HG02870 (cell line): ENCODE data around the gene SYCP2L.
"Not testable (repeated sequence)": the region's sequence is repeated elsewhere in the genome, so short reads cannot be mapped to it uniquely, and the experiment has no call there.

Experiments used
- ATAC-seq: cut with Tn5 transposase; IDR thresholded peaks from one replicate; pipeline ENCODE4 v1.9.1; 2021; ENCODE audit warnings: mild to moderate bottlenecking, moderate library complexity; ENCODE audit not compliant: unreplicated experiment

SYCP2L gene

DNA sequence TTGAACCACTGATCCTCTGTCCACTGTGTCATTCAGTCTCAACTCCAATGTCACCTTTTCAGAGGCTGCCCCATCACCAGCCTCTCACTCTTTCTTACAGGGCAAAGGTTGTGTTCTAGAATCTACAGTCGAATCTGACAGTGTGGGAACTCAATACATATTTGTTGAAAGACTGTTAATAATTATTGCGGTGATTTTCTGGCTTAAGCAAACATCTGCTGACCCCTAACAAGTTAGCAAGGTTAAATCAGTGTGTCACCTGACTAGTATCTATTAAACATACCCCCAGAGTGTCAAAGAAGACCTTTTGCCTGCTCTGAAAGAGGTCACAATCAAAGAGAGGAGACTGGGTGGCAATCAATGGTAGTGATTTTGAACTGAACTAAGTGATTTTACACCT is 115.3 kb downstream of the SYCP2L start:
- no peak for ATAC-seq

DNA sequence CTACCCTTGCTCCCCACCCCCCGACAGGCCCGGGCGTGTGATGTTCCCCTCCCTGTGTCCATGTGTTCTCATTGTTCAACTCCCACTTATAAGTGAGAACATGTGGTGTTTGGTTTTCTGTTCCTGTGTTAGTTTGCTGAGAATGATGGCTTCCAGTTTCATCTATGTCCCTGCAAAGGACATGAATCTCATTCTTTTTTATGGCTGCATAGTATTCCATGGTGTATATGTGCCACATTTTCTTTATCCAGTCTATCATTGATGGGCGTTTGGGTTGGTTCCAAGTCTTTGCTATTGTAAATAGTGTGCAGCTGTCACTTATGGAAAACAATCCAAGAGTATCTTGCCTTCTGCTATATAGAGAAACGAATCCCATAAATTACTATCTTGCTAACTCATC is 116.4 kb downstream of the SYCP2L start:
- ATAC-seq, result not testable (repeated sequence)

DNA sequence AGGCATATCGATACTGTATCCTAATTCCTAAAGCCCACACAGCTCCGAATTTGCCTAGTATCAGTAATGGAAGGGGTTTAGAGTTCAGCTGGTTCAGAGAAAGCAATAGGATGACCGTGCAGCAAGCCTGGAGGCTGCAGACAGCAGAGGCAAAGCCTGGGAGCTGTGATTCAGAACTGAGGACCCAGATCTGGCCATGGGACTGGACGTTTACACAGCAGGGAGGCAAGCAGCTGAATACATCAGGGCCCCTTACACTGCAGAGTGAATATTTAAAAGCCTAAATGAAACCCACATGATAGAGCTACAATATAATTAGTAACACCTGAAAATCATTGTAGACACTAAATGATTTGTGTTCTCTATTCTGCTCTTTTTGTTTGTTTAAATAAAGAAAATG is 119.2 kb downstream of the SYCP2L start:
- ATAC-seq, result no peak

DNA sequence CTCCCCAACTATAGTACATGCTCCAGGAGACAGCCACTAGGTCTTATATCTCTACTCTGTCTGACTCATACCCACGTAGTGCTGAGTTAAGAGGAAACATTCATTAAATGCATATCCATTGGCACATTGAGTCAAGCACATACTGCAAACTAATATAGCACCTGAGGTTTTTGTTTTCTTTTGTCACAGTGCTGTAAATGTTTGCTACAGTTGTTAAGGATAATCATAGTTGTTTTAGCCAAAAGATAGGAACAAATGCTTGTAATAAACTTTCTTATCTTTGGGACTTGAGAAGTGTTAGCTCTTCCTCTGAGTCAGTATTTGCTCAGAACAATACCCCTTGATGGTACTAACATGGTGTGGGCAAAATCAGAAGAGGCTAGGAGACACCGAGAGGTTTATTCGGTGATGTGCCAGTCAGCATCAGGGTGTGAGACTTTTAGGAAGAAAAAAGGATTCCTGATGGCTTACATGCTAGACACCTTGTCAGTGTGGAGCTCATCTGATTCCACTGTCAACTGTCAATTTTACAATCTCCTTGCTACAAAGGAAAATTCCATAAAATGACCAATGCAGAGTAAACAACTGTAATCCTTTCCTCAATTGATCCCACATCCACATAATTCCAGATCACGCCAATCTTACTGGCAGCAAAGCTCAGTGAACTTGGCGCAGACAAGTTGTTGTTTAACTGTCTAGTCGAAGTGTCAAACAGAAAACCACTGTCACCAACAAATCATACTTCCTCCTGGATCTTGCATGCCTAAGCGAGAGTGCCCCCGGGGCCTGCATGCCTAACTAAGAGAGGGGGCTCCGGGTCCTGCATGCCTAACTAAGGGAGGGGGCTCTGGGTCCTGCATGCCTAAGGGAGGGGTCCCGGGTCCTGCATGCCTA is 121.1 kb downstream of the SYCP2L start:
- ATAC-seq, result no peak

DNA sequence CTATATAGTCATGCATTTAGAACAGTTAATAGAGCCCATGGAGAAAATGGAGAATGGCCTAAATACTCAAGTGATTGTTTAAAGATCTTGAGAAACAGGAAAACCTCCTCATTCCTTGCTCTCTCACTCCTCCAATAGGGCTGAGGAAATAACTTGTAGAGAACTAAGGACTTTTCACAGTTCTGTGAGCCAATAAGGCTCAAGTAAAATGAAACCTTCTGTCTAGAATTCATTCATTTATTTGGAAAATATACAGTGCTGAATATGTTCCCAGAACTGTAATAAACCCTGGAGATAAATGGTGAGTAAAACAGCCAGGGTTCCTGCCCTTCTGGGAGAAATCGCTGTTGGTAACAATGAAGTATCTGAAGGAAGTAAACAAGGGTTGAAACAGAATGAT is 122.0 kb downstream of the SYCP2L start:
- no peak for ATAC-seq

DNA sequence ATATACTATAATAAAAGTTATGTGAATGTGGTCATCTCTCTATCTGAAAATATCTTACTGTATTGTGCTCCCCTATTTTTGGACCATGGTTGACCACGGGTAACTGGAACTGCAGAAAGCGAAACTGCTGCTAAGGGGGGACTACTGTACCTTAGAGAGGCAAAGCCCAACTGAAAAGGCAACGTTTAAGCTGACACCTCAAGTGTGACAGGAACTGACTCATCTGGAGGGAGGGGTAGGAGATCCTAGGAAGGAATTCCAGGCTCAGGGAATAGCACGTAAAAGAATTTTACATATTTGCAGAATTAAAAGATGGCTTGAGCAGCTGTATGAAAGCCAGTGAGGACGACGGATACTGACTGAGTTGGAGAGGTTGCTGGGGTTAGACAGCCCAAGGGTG is 122.5 kb downstream of the SYCP2L start:
- ATAC-seq, result peak; percentile 73

DNA sequence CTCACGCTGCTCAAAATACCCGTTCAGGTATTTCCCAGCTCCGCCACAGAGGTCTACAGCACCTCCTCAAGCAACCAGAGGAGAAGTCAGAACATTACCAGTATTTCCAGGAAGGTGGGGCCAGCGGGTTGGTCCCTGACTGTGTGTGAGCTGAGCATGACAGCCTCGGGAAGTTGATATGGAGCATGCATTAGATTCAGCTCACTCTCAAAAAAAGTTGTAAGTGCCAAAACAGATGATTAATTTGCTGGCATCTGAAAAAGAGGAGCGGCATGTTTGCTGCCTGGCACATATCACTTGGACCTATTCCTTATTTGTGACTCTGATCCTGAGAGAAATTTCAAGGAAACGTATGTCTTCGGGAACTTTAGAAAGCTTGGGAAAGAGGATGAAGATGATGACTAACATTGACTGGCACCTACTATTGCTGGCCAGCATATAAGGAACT is 125.0 kb downstream of the SYCP2L start:
- ATAC-seq, result no peak

DNA sequence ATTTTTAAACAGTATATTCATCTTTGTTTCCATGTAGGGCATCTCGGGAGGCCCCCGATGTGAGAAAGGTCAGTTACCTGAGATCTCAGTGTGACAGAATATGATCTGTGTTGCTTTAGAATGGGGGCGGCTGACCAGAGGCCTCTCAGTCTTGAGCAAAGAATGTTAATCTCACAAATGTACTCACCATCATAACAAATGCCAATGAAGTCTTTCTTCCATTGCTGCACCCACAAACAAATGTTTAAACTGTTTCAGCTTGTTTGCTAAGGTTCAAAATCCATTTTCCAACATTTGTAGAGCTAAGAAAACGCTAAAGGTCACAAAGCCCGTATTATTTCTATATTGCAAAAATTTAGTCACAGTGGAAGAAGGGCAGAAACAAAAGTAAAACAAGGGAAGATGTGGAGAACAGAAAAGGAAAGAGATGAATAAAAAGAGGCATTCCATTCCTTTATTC is 125.5 kb downstream of the SYCP2L start:
- no peak for ATAC-seq

DNA sequence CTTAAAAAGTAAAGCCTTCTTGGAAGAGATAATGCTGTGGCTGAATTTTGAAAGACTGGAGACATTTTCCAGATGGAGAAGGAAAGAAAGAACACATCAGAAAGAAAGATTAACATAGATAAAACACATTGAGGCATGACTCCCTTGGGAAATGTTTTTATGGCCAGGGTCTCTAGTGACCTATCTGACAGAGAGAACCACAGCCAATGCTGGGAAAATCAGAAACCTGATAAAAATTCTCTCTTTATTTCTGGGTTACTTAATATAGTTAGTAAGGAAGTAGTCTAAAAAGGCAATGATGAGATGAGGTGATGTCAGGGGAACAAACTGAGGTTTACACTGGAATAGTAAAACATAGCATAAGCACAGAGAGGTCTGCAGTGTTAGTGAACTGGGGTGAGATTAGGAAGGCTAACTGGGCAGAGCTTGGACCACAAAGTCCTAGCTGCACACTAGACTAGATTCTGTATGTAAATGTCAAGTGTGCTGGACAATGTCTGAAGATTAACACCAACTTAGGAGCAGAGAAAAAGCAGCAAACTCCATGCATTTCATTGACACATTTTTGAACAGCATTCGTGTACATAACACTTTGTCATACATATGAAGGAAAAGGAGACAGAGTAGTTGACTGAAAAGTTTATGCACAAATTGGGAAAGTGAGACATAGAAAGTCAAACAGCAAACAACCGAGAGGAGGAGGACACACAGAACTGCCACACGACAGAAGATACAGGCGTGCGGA is 126.3 kb downstream of the SYCP2L start:
- ATAC-seq, result no peak

DNA sequence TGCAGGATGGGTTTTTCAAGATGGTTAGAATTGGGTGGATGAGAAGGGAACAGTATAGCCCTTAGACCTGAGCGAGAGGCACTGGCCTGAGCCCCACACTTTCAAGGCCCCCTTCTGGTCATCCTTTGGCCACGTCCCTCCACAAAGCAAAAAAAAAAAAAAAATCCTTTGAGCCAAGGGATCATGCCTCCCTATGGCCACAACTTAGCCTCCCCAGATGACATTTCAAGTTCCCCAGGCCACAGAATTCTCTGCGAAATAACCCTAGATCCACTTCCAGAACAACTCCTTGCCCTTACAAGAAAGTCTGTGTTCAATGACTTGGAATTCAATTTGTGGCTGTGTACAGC is 126.8 kb downstream of the SYCP2L start:
- ATAC-seq, result no peak

DNA sequence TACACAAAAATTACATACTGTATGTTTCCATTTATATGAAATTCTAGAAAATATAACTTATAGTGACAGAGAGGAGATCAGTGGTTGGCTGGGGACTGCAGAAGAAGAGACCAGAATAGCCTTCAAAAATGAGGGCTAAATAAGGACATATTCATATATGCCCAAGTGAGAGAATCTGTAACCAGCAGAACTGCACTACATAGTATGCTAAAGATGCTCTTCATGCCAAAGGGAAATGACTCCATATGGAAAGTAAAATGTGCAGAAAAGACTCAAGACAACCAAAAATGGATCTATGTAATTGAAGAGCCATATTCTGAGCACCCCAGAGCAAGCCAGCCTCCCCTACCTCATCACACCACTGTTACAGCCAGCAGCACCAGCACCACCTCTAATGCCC is 128.2 kb downstream of the SYCP2L start:
- no peak for ATAC-seq

DNA sequence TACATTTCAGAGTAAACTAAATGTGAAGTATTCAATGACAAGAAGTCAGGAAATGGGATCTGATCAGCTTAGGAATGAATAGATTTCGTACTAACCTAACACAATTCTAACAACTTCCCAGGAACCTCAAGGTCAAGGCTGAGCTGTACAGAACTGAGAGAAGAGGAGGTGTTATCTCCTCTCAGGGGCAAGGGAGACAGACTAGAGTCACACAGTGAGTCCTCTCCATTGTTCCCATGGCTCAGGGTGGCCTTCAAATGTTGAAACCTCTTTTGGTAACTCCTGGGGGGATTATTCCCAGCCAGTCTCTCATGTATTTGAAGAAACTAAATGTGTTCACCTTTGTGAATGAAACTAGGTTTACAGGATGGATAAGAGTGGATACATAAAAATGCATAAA is 129.6 kb downstream of the SYCP2L start:
- no peak for ATAC-seq

DNA sequence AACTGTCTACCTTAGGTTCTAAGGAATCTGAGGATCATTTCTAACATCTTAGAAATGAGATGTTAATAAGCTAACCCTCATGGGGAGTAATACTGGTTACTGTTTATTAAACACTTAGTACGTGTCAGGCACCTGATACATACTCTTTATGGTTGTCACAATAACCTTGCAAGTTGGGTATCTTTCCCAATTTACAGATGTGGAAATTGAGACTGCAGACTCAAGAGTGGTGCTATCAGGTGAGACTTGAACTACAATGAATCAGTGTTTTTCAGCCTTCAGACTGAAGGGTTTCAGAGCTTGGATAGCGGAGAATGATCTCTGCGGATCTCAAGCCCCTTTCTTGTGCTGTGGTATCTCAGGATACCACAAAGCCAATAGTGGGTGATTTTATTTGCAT is 130.2 kb downstream of the SYCP2L start:
- ATAC-seq, result no peak

DNA sequence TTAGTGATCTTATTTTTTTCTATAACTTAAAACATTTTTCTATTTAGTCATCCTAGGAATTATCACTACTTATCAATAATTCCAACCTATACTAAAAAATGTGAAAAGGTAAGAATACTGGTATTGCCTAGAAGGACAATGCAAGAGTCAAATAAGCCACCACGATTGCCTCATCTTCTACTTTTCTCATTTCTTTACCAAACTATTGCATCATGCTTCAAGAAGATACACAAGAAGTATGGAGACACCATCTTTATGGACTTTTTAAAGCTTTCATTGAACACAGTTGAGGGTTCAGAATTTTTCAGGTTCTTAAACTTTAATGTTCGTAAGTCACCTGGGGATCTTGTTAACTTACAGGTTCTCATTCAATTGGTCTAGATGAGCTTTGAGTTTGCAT is 131.4 kb downstream of the SYCP2L start:
- no peak for ATAC-seq

DNA sequence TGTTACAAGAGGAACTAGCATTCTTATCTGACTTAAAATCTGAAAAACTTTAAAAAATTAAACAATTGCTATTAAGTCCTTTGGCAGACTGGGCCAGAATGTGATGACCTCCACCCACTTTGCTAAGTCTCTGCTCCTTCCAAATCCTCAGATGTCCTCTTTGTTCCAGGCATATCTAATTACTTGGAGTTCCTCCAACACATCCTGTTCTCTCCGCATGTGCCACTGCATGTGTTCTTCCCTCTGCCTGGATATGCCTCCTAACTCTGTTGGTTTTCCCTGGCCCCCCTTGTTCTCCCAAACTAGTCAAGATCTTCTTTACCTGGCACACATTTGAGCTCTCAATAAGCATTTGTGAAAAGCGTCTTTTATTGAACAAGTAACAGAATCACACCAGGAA is 134.2 kb downstream of the SYCP2L start:
- no peak for ATAC-seq

DNA sequence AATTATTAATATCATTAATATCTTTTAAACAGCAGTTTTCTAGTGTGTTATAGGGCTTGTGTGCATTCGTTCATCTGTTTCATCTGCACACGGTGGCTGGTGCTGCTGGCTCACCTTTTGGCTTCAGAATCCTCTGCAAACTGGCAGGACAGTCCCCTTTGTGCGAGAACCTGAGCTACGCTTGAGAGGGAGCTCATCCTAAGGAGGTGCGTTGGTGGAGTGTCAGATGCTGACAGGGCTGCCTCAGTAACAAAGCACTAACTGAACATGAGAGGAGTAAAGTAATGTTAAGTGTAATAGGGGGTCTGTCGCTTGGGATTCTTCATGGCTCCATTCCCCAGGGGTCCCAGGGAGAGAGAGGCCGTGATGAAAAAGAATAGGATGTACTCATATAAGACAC is 134.9 kb downstream of the SYCP2L start:
- no peak for ATAC-seq

DNA sequence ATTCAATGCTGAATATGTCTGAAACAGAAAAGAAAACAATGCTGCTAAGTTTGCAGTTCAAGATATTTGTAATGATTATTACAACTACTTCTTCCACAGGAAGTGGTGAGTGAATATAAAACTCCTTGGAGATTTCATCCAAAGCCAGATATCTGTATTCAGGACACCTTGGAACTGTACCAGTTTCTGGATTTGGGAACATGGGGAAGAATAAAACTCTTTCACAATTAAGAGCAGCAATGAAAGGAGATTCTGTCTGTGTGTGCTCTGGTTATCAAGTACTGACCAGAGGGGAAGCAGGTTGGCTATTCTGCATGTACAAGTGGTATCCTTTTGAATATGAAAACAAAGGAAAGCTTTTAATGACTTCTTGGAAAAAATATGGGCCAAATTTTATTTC is 136.2 kb downstream of the SYCP2L start:
- no peak for ATAC-seq
